Ishikawa (cell line): Measurements from ENCODE around the gene KCNF1.

ENCODE experiments used
- CEBPB ChIP-seq: IDR thresholded peaks from 2 replicates; pipeline ENCODE4 v1.6.1; 2012
- CREB1 ChIP-seq: IDR thresholded peaks from 2 replicates; pipeline ENCODE4 v1.6.1; 2012; ENCODE audit warnings: low read depth
- EP300 ChIP-seq: IDR thresholded peaks from 2 replicates; pipeline ENCODE4 v1.6.1; 2012; ENCODE audit warnings: borderline replicate concordance
- FOXM1 ChIP-seq: IDR thresholded peaks from 2 replicates; pipeline ENCODE4 v1.6.1; 2012; ENCODE audit warnings: low read depth, borderline replicate concordance
- RAD21 ChIP-seq: IDR thresholded peaks from 2 replicates; pipeline ENCODE4 v1.6.1; 2012; ENCODE audit warnings: low read depth
- TAF1 ChIP-seq: IDR thresholded peaks from 2 replicates; pipeline ENCODE4 v1.6.1; 2012; ENCODE audit warnings: low read depth, mild to moderate bottlenecking
- YY1 ChIP-seq: IDR thresholded peaks from 2 replicates; pipeline ENCODE4 v1.6.1; 2012; ENCODE audit warnings: low read depth
- TF ChIP-seq, protein P1 (sequence below): IDR thresholded peaks from 2 replicates; pipeline ENCODE4 v1.6.1; 2012; ENCODE audit warnings: low read depth, mild to moderate bottlenecking

DNA sequence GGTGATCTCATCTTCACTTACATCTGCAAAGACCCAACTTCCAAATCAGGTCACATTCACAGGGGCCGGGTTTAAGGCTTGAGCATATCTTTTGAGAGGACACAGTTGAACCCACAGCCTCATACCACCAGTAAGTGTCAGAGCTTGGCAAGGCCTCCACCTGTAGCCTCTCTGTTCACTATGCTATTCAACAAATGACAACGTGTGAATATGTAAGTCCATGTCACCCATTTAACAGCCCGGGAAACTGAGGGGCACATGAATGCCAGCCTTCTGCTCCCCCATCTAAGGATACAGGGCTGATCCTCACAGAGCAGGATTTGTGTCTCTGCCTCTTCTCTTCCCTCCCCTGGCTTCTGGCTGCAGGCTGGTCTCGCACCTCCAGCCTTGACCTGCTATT, 3.5 kb upstream of the KCNF1 start:
- TF ChIP-seq EP300, result no peak
- no peak for TF ChIP-seq CEBPB
- TF ChIP-seq RAD21, result no peak
- TF ChIP-seq YY1, result no peak
- TF ChIP-seq, protein P1, sequence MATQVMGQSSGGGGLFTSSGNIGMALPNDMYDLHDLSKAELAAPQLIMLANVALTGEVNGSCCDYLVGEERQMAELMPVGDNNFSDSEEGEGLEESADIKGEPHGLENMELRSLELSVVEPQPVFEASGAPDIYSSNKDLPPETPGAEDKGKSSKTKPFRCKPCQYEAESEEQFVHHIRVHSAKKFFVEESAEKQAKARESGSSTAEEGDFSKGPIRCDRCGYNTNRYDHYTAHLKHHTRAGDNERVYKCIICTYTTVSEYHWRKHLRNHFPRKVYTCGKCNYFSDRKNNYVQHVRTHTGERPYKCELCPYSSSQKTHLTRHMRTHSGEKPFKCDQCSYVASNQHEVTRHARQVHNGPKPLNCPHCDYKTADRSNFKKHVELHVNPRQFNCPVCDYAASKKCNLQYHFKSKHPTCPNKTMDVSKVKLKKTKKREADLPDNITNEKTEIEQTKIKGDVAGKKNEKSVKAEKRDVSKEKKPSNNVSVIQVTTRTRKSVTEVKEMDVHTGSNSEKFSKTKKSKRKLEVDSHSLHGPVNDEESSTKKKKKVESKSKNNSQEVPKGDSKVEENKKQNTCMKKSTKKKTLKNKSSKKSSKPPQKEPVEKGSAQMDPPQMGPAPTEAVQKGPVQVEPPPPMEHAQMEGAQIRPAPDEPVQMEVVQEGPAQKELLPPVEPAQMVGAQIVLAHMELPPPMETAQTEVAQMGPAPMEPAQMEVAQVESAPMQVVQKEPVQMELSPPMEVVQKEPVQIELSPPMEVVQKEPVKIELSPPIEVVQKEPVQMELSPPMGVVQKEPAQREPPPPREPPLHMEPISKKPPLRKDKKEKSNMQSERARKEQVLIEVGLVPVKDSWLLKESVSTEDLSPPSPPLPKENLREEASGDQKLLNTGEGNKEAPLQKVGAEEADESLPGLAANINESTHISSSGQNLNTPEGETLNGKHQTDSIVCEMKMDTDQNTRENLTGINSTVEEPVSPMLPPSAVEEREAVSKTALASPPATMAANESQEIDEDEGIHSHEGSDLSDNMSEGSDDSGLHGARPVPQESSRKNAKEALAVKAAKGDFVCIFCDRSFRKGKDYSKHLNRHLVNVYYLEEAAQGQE, result no peak
- TF ChIP-seq FOXM1, result no peak
- TF ChIP-seq TAF1, result no peak
- TF ChIP-seq CREB1, result no peak
